K562 (cell line): ENCODE data around the gene ELF3. TPM values are rescaled to one million over a fixed set of nuclear protein-coding genes. Genes with fewer than 3 reads are reported as not detected.

ENCODE experiments used
- ILF3 ChIP-seq: fragments of 450-650 bp; IDR thresholded peaks from 2 replicates; pipeline ENCODE4 v1.6.1; 2018; ENCODE audit warnings: antibody characterized with exemption, mild to moderate bottlenecking, moderate library complexity, borderline replicate concordance
- KDM2B ChIP-seq: fragments of 250-450 bp; sonication (Bioruptor Pico); IDR thresholded peaks from 2 replicates; pipeline ENCODE4 v1.8.0; 2021; ENCODE audit warnings: mild to moderate bottlenecking, moderate library complexity
- MCM3 ChIP-seq: fragments of 450-650 bp; IDR thresholded peaks from 2 replicates; pipeline ENCODE4 v1.6.1; 2016
- MEF2D ChIP-seq: conservative IDR thresholded peaks from 2 replicates; pipeline ENCODE4 v1.6.1; 2016; ENCODE audit warnings: low read depth, missing genetic modification characterization, missing compliant biosample characterization
- NBN ChIP-seq: fragments of 450-650 bp; IDR thresholded peaks from 2 replicates; pipeline ENCODE4 v1.6.1; 2016; ENCODE audit warnings: low read depth, mild to moderate bottlenecking
- NFIX ChIP-seq: fragments of 250-450 bp; sonication (Bioruptor Pico); IDR thresholded peaks from 2 replicates; pipeline ENCODE4 v1.4.0; 2020; ENCODE audit warnings: low read depth, mild to moderate bottlenecking, moderate library complexity
- SUPT5H ChIP-seq: fragments of 450-650 bp; IDR thresholded peaks from 2 replicates; pipeline ENCODE4 v1.6.1; 2016
- TFAP4 ChIP-seq: sonication (generic); formaldehyde crosslinking; IDR thresholded peaks from 2 replicates; pipeline ENCODE4 v1.8.0; 2022; ENCODE audit warnings: missing genetic modification reagents, mild to moderate bottlenecking, moderate library complexity, borderline replicate concordance
- USF1 ChIP-seq: sonication (generic); formaldehyde crosslinking; IDR thresholded peaks from 2 replicates; pipeline ENCODE4 v1.9.0; 2022; ENCODE audit warnings: mild to moderate bottlenecking, missing genetic modification reagents
- ZNF77 ChIP-seq: fragments of 250-450 bp; sonication (Bioruptor Pico); IDR thresholded peaks from 2 replicates; pipeline ENCODE4 v1.5.0; 2020
- polyA plus RNA-seq, 8 experiments: library from polyadenylated mRNA; depleted of rRNA in 4 of 8; stranded (reverse) in 5 of 8; unstranded in 3 of 8; fragments of >200 nt; fragmentation: Nextera tagmentation in 2 of 8; fragmentation: Illumina TruSeq in 1 of 8; extraction: Ambion mirVana in 2 of 8; extraction: Trizol in 1 of 8; gene quantifications; 2 replicates each; pipeline versions ENCODE4 v1.2.1 to v1.2.3, GENCODE V29; 2011 to 2014; ENCODE audit warnings: inconsistent platforms in 1 of 8, missing spikeins in 1 of 8
- total RNA-seq, 7 experiments: library from RNA; depleted of rRNA in 6 of 7; stranded (reverse); fragments of >200 nt in 6 of 7; fragmentation: Illumina TruSeq in 2 of 7; extraction: Trizol in 2 of 7; gene quantifications; 2 replicates each; pipeline versions ENCODE4 v1.2.1 to v1.2.3, GENCODE V29; 2011 to 2021; ENCODE audit warnings: low replicate concordance in 1 of 7
- TF ChIP-seq, protein P1 (sequence below): fragments of 150-350 bp; conservative IDR thresholded peaks from 2 replicates; pipeline ENCODE4 v1.6.1; 2014; ENCODE audit warnings: low read length
- TF ChIP-seq, protein P2 (sequence below): fragments of 450-650 bp; formaldehyde crosslinking; IDR thresholded peaks from 2 replicates; pipeline ENCODE4 v1.4.0; 2020; ENCODE audit warnings: mild to moderate bottlenecking, moderate library complexity
- TF ChIP-seq, protein P3 (sequence below): sonication (generic); formaldehyde crosslinking; IDR thresholded peaks from 2 replicates; pipeline ENCODE4 v1.8.1; 2022; ENCODE audit warnings: missing genetic modification reagents
- TF ChIP-seq, protein P4 (sequence below): fragments of 450-650 bp; IDR thresholded peaks from 2 replicates; pipeline ENCODE4 v1.6.1; 2018; ENCODE audit not compliant: partially characterized antibody

Gene ELF3
- total and polyA plus RNA-seq, 9 of the 15 experiments (the other 6 are each of a cell fraction or from before 2014, with no cell fraction given) = 0.03 to 1.2 (median 0.07) TPM; not detected in 4

- TF ChIP-seq, protein P1, sequence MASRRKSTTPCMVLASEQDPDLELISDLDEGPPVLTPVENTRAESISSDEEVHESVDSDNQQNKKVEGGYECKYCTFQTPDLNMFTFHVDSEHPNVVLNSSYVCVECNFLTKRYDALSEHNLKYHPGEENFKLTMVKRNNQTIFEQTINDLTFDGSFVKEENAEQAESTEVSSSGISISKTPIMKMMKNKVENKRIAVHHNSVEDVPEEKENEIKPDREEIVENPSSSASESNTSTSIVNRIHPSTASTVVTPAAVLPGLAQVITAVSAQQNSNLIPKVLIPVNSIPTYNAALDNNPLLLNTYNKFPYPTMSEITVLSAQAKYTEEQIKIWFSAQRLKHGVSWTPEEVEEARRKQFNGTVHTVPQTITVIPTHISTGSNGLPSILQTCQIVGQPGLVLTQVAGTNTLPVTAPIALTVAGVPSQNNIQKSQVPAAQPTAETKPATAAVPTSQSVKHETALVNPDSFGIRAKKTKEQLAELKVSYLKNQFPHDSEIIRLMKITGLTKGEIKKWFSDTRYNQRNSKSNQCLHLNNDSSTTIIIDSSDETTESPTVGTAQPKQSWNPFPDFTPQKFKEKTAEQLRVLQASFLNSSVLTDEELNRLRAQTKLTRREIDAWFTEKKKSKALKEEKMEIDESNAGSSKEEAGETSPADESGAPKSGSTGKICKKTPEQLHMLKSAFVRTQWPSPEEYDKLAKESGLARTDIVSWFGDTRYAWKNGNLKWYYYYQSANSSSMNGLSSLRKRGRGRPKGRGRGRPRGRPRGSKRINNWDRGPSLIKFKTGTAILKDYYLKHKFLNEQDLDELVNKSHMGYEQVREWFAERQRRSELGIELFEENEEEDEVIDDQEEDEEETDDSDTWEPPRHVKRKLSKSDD = no peak
- TF ChIP-seq USF1 (0 out of 2 replicates have a peak, but pooled peaks have one; percentile 7), ILF3 (peak; percentile 78; the same call in 1 of the 2 replicates), SUPT5H (peak; percentile 87), TFAP4 (CRISPR knock-in tag) (peak; percentile 81), MEF2D (tag) (no peak), KDM2B (CRISPR knock-in tag) (no peak), MCM3 (no peak), NBN (peak; percentile 95), NFIX (CRISPR knock-in tag) (no peak), ZNF77 (CRISPR knock-in tag) (no peak)
- TF ChIP-seq, protein P2, sequence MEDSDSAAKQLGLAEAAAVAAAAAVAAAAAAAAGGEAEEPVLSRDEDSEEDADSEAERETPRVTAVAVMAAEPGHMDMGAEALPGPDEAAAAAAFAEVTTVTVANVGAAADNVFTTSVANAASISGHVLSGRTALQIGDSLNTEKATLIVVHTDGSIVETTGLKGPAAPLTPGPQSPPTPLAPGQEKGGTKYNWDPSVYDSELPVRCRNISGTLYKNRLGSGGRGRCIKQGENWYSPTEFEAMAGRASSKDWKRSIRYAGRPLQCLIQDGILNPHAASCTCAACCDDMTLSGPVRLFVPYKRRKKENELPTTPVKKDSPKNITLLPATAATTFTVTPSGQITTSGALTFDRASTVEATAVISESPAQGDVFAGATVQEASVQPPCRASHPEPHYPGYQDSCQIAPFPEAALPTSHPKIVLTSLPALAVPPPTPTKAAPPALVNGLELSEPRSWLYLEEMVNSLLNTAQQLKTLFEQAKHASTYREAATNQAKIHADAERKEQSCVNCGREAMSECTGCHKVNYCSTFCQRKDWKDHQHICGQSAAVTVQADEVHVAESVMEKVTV (CRISPR knock-in tag) = no peak
- TF ChIP-seq, protein P3, sequence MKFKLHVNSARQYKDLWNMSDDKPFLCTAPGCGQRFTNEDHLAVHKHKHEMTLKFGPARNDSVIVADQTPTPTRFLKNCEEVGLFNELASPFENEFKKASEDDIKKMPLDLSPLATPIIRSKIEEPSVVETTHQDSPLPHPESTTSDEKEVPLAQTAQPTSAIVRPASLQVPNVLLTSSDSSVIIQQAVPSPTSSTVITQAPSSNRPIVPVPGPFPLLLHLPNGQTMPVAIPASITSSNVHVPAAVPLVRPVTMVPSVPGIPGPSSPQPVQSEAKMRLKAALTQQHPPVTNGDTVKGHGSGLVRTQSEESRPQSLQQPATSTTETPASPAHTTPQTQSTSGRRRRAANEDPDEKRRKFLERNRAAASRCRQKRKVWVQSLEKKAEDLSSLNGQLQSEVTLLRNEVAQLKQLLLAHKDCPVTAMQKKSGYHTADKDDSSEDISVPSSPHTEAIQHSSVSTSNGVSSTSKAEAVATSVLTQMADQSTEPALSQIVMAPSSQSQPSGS (CRISPR knock-in tag) = no peak
- TF ChIP-seq, protein P4, sequence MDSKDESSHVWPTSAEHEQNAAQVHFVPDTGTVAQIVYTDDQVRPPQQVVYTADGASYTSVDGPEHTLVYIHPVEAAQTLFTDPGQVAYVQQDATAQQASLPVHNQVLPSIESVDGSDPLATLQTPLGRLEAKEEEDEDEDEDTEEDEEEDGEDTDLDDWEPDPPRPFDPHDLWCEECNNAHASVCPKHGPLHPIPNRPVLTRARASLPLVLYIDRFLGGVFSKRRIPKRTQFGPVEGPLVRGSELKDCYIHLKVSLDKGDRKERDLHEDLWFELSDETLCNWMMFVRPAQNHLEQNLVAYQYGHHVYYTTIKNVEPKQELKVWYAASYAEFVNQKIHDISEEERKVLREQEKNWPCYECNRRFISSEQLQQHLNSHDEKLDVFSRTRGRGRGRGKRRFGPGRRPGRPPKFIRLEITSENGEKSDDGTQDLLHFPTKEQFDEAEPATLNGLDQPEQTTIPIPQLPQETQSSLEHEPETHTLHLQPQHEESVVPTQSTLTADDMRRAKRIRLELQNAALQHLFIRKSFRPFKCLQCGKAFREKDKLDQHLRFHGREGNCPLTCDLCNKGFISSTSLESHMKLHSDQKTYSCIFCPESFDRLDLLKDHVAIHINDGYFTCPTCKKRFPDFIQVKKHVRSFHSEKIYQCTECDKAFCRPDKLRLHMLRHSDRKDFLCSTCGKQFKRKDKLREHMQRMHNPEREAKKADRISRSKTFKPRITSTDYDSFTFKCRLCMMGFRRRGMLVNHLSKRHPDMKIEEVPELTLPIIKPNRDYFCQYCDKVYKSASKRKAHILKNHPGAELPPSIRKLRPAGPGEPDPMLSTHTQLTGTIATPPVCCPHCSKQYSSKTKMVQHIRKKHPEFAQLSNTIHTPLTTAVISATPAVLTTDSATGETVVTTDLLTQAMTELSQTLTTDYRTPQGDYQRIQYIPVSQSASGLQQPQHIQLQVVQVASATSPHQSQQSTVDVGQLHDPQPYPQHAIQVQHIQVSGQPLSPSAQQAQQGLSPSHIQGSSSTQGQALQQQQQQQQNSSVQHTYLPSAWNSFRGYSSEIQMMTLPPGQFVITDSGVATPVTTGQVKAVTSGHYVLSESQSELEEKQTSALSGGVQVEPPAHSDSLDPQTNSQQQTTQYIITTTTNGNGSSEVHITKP = peak; percentile 56
These were observed 27.6 kb upstream of the ELF3 start, which contains the start of gene RNPEP (continued) for GRCh38 chr1:201982623-201983379.
